Raji (cell line): Measurements from ENCODE around the gene TMEM178B.

Source experiments
- POLR2A ChIP-seq: IDR thresholded peaks from 2 replicates; pipeline ENCODE4 v1.6.1; 2011; ENCODE audit warnings: low read depth, low read length, control low read depth; ENCODE audit not compliant: insufficient read depth

Gene TMEM178B

DNA sequence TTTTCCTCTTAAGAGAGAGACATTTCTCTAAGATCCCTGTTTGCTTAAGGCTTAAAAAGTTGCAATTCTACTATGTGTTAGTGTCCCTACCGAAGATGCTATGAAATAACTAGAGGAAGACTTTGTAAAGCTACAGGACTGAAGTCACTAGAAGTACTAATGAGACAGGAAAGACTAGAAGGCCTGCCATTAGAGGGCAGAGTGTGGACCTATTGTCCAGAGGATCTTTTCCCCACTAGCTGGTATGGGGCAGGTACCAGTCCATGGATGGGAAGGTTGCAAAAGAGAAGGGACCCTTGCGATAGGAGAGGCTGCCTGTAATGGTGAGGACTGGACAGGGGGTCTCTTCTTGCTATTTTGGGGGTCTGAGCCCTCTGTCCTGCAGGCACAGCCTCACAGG lies 178.1 kb downstream of the TMEM178B start:
- no peak for TF ChIP-seq POLR2A

DNA sequence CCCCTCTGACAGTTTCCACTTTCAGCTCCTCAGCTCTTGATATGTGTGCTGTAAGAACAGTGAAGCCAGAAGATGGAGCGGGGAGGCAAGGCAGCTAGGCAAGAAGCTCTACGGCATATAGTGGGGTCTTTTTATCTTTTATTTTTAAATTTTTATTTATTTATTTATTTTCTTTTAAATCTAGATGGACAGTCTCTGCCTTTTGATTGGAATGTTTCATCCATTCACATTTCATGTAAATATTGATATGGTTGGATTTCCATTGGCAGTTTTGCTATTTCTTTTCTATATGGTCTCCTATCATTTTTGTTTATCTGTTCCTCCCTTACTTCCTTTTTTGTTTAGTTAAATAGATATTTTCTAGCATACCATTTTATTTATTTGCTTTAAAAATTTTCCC lies 183.7 kb downstream of the TMEM178B start:
- TF ChIP-seq POLR2A: no peak

DNA sequence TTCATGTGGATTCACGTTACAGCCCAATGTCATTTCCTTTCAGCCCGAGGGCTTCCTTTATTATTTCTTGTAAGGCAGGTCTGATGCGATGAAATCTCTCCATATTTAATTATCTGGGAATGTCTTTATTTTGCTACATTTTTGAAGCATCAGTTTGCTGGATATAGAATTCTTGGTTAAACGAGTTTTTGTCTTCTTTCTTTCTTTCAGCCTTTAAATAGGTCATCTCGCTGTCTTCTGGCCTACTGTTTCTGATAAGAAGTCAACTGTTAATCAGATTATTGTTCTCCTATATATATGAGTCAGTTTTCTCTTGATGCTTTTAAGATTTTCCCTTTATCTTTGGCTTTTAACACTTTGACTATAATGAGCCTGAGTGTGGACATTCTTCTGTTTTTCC lies 184.7 kb downstream of the TMEM178B start:
- TF ChIP-seq POLR2A: no peak

DNA sequence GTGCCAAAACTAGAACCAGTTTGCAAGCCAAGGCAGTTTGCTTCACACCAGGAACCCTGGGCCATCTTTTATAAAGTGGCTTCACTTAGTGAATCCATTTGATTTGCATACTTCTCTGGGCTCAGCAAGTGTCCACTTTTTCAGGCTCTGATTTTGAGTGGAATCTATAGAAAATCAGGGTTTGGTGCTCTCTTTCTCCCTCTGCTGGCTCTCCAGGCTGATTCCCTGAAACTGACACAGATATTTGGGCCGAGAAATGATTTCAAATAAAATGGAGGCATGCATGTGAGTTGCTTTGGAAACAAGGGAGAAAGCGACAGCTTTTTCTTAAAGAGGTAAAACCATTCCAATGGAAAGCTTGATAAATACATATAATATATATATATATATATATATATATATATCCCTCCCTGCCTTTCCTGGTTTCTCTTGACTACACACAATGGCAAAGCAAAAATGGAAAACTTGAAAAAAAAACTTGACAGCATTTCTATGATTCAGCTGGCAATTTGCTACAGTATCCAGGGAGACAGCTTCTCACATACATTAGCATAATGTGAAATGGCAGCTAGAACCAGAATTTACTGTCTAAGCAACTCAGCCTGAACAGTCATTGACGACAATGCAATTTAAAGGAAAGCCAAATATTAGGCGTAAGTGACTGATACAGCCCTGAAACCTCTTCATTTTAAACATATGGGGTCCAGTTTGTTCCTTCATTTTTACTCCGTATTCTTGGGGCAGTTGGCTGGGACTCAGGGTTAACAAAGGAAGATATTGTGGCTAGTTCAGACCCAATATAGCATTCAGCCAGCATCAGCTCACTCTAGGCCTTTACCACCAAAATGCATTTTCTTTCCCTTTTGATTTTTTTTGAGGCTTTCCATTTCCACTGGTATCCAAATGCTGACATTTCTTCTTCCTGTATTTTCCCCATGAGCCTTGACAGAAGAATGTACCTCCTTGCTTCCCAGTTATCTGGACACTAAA lies 188.5 kb downstream of the TMEM178B start:
- no peak for TF ChIP-seq POLR2A

DNA sequence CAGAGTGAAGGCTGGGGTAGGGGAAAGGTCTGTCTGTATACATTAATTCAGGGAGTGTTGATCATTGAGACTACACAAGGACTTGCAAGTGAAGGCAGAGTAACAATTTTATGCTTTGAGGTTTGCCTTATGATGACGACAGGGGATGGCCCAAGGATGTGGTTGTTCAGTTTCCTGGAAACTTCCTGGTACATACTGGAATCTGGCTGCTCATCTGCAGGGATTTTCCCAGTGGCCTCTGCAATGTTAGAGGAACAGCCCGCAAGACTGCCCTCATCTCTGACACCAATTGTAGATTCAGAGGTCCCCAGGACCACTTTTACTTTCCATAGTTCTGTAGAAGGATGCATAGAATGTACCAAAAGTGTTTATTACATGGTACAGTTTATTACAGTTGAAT lies 189.6 kb downstream of the TMEM178B start:
- no peak for TF ChIP-seq POLR2A

DNA sequence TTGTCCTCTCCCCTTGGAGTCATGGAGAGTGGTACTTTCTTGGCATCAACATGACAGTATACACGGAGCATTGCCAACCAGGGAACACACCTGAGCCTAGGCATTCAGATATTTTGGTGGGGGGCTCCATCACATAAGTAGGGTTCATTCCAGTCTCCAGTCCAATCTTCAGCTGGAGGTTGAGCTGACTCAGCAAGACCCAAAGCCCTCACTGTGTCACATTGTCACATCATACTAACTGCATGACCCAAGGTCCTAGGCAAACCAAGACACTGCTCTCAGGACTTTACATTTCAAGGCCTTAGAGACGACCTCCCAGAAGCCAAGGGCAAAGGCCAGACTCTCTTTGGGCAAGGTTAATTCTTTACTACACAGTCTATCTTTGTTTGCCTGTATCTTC lies 190.1 kb downstream of the TMEM178B start:
- TF ChIP-seq POLR2A: no peak

DNA sequence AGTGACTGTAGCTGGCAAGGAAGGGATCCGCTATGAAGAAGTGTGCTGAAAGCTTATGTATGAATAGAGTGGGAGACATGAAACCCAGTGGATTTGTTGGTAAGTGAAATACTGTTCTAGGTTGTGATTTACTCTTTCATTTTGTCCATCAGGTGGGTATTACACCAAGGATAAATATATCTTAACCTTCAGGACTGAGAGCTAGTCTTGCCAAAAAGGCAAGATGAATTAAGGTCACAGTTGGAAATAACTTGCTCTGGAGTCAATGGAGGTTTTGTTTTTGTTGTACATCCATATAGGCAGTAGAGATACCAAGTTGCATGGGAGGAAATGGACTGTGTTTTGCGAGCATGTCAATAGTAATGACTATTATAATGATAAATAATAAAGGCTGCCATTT lies 190.6 kb downstream of the TMEM178B start:
- no peak for TF ChIP-seq POLR2A

DNA sequence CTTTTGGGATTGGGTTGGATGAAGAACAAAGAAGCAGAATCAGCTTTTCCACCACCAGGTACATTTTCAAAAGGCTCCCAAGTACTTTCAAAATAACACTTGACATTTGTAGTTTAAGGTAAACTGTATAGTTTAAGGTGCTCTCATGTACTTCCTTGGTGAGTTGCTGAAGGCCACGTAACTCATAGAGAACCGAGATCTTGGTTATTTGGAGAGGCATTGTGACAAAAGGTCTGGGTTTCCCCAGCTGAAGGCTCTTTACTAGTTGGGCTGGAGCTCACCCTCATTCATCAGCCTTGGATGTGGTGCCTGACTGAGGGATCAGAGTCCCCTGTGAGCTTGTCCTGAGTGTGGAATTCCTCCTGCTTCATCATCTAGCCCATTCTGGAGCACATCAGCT lies 191.8 kb downstream of the TMEM178B start:
- TF ChIP-seq POLR2A: no peak

DNA sequence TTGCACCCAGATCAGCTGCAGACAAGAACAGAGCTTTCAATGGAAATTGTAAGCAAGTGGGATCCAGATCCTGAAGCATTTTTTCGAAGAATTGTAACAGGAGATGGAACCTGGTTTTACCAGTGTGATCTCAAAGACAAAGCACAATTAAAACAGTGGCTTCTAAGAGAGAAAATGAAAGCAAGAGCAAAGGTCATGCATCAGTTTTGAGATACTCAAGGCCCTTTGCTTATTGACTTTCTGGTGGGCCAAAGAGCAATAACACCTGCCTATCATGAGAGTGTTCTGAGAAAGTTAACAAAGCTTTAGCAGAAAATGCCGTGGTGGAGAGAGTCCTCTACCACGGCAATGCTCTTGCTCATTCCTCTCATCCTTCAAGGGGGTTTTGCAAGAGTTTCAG lies 194.8 kb downstream of the TMEM178B start:
- TF ChIP-seq POLR2A: no peak

DNA sequence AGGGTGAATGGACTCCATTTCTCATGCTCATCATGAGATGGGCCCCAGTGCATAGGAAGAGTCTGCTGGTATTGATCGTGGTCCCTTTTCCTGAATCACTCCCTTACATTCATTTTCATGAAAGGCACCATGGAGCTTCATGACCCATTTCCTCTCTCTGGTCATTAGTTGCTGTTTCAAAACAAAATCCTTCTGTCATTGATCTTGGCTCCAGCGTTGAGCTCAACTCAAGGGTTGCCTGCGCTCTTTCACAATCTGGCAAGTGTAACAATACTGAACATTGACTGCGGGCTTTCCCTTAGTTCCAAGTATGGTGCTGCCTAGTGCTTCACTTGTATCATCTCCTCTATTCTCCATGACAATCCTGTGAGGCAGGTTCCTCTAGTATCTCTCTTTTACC lies 197.6 kb downstream of the TMEM178B start:
- no peak for TF ChIP-seq POLR2A

DNA sequence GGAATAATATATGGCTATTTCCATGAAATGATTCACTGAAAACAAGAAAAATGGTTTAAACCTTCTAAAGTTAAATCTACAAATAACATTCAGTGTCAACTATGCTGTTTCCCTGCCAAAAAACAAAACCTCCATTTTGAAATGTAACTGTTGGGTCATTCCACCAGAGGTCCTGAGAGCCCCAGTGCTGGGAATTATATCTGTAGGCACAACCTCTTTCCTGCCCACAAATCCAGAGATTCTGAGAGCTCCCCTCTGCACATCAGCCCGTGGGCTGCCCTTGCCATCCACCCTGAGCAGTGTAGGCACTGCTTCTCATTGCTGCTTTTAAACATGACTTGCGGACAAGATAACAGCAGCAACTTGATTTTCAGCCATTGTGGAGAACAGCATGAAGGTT lies 198.6 kb downstream of the TMEM178B start:
- no peak for TF ChIP-seq POLR2A

DNA sequence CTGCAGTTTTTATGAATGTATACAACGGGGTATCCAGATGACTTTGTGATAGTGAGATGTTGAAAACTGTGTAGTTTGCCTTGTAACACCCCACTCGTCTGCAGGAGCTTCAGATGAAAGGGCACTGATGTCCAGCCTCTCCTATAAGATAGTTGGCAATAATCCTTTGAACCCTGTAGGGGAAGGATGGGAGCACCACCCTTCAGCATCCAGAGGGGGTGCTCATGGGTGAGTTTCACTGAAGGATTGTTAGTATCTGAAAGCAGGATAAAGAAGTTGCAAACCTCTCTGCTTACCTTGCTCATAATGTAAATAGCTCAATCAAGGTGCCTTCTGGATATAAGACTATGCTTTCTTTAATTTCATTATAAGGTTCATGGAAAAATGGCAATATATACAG lies 201.5 kb downstream of the TMEM178B start:
- TF ChIP-seq POLR2A: no peak

DNA sequence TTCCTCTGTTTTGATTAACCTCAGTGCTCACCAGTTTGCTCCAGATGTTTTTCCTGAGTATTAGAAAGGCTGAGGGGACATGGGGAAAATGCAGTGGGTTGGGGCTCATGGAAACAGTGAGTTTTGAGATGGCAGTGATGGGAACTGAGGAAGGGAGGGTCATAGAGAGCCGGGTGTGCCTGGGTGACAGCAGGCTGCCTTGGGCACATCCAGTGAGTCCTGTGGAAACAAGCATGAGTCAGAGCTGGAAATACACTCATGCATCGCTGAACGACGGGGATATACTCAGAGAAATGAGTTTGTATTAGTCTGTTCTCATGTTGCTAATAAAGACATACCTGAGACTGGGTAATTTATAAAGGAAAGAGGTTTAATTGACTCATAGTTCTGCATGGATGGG lies 202.2 kb downstream of the TMEM178B start:
- no peak for TF ChIP-seq POLR2A

DNA sequence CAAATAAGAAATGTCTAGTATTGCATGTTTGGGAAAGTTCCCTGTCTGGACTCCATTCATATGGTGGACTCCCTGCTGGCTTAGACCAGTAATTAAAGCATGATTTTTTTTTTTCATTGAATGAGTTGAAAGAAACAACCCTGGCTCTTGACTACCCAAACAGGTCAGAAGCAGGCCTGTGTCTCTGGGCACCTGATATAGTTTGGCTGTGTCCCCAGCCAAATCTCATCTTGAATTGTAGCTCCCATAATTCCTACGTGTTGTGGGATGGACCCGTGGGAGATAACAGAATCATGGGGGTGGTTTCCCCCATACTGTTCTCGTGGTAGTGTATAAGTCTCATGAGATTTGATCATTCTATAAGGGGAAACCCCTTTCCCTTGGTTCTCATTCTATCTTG lies 206.2 kb downstream of the TMEM178B start:
- no peak for TF ChIP-seq POLR2A

DNA sequence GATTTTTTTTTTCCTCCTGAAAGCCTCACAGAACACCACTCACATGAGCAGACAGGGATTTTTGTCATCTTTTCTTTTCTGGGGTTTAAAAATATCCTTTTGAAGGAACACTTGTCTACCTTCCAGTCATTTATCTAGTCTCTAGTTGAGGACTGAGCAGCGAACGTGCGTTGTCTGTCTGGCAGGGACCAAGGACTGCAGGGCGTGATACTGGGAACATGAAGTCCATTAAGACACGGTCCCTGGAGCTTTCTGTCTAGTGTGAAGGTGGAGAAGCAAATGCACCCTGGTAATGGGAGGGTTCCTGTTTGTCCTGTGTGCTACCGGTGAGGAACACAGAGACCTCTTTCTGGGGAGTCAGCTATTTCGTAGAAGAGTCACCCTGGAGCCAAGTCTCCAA lies 207.4 kb downstream of the TMEM178B start:
- TF ChIP-seq POLR2A: no peak

DNA sequence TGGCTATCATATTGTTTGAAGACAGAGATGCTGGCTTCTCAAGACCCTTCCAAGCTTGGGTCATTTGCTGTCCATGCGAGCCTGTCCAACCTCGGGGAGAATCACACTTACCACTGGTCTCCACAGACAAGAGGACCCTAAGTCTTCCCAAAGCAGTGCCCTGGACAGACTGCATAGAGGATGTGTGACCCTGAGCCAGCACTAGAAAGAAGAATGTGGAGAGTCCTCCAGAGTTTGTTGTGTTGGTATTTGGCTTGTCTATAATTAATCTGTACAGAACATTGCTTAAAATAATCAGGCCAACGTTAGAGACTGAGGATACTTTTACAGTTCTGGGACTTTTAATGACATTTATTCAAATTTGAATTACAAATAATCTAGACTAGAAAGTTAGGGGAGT lies 212.7 kb downstream of the TMEM178B start:
- TF ChIP-seq POLR2A: no peak

DNA sequence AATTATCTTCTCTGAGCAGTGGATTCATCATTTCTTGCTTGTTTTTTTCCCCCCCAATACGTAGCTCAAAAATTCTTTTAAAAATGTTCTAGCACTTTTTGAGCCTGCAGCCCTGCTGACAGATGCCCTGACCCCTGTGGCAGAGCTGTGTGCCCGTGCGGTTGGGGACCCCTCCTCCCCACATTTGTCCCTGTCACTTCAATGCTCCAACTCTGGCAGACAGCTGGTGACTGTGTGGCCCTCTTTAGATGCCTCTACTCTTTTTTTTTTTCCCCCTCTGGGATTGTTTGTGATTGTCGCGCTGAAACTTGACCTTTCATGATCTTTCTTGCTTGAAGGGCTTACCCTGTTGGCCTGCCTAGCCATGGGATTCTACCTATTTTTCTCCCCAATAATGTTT lies 214.1 kb downstream of the TMEM178B start:
- TF ChIP-seq POLR2A: no peak
